K562 (cell line): ENCODE results near the gene PPM1H. TPM values are rescaled to one million over a fixed set of nuclear protein-coding genes. Genes with fewer than 3 reads are reported as not detected.

Experiments used
- BRD4 ChIP-seq: fragments of 200-600 bp; sonication (generic); IDR thresholded peaks from 2 replicates; pipeline ENCODE4 v1.6.1; 2017; ENCODE audit warnings: inconsistent platforms
- BRF1 ChIP-seq: IDR thresholded peaks from 3 replicates; pipeline ENCODE4 v1.6.1; 2011; ENCODE audit warnings: borderline replicate concordance, mild to moderate bottlenecking; ENCODE audit not compliant: insufficient read length; ENCODE audit errors: extremely low read depth
- ETS2 ChIP-seq: IDR thresholded peaks from 2 replicates; pipeline ENCODE4 v1.6.1; 2016; ENCODE audit warnings: borderline replicate concordance, missing genetic modification characterization, mild to moderate bottlenecking, moderate library complexity, missing compliant biosample characterization; ENCODE audit not compliant: poor library complexity, severe bottlenecking
- EZH2 ChIP-seq: IDR thresholded peaks from 2 replicates; pipeline ENCODE4 v1.6.1; 2012; ENCODE audit warnings: low read depth, mild to moderate bottlenecking, inconsistent platforms, low read length, borderline replicate concordance
- GTF2E2 ChIP-seq: fragments of 200-800 bp; sonication (Bioruptor generic); IDR thresholded peaks from 2 replicates; pipeline ENCODE4 v1.6.1; 2016; ENCODE audit warnings: missing genetic modification characterization, missing compliant biosample characterization
- L3MBTL2 ChIP-seq: fragments of 450-650 bp; IDR thresholded peaks from 2 replicates; pipeline ENCODE4 v1.6.1; 2016; ENCODE audit warnings: mild to moderate bottlenecking, moderate library complexity
- POLR2G ChIP-seq: fragments of 200-400 bp; formaldehyde crosslinking; IDR thresholded peaks from 2 replicates; pipeline ENCODE4 v1.6.1; 2017; ENCODE audit warnings: low read depth, mild to moderate bottlenecking, antibody characterized with exemption, low read length, moderate library complexity
- SAP30 ChIP-seq: fragments of 200-600 bp; sonication (generic); IDR thresholded peaks from 2 replicates; pipeline ENCODE4 v1.6.1; 2012; ENCODE audit warnings: borderline replicate concordance, low read depth, mild to moderate bottlenecking, moderate library complexity, low read length, control low read depth, inconsistent platforms; ENCODE audit not compliant: insufficient read depth, poor library complexity, severe bottlenecking
- ZBTB8A ChIP-seq: fragments of 450-650 bp; IDR thresholded peaks from 2 replicates; pipeline ENCODE4 v1.6.1; 2018; ENCODE audit warnings: mild to moderate bottlenecking, moderate library complexity; ENCODE audit not compliant: partially characterized antibody
- ZNF134 ChIP-seq: fragments of 250-450 bp; sonication (Bioruptor Pico); conservative IDR thresholded peaks from 2 replicates; pipeline ENCODE4 v1.4.0; 2020
- ZNF282 ChIP-seq: sonication (generic); formaldehyde crosslinking; IDR thresholded peaks from 2 replicates; pipeline ENCODE4 v1.8.1; 2023; ENCODE audit warnings: missing genetic modification reagents
- ZNF695 ChIP-seq: fragments of 450-650 bp; formaldehyde crosslinking; IDR thresholded peaks from 2 replicates; pipeline ENCODE4 v1.4.0; 2020; ENCODE audit warnings: mild to moderate bottlenecking, moderate library complexity
- polyA plus RNA-seq, 8 experiments: library from polyadenylated mRNA; depleted of rRNA in 4 of 8; stranded (reverse) in 5 of 8; unstranded in 3 of 8; fragments of >200 nt; fragmentation: Nextera tagmentation in 2 of 8; fragmentation: Illumina TruSeq in 1 of 8; extraction: Ambion mirVana in 2 of 8; extraction: Trizol in 1 of 8; gene quantifications; 2 replicates each; pipeline versions ENCODE4 v1.2.1 to v1.2.3, GENCODE V29; 2011 to 2014; ENCODE audit warnings: inconsistent platforms in 1 of 8, missing spikeins in 1 of 8
- total RNA-seq, 7 experiments: library from RNA; depleted of rRNA in 6 of 7; stranded (reverse); fragments of >200 nt in 6 of 7; fragmentation: Illumina TruSeq in 2 of 7; extraction: Trizol in 2 of 7; gene quantifications; 2 replicates each; pipeline versions ENCODE4 v1.2.1 to v1.2.3, GENCODE V29; 2011 to 2021; ENCODE audit warnings: low replicate concordance in 1 of 7
- TF ChIP-seq, protein P1 (sequence below): sonication (generic); formaldehyde crosslinking; IDR thresholded peaks from 2 replicates; pipeline ENCODE4 v1.8.1; 2023; ENCODE audit warnings: mild to moderate bottlenecking, missing genetic modification reagents, moderate library complexity
- TF ChIP-seq, protein P2 (sequence below): fragments of 450-650 bp; conservative IDR thresholded peaks from 2 replicates; pipeline ENCODE4 v1.6.1; 2016; ENCODE audit warnings: missing genetic modification characterization, low read depth, mild to moderate bottlenecking, missing compliant biosample characterization, moderate library complexity
- TF ChIP-seq, protein P3 (sequence below): fragments of 450-650 bp; conservative IDR thresholded peaks from 2 replicates; pipeline ENCODE4 v1.6.1; 2016; ENCODE audit warnings: missing genetic modification characterization, low read depth, mild to moderate bottlenecking, control low read depth, missing compliant biosample characterization
- TF ChIP-seq, protein P4 (sequence below): fragments of 200-800 bp; sonication (Bioruptor generic); IDR thresholded peaks from 2 replicates; pipeline ENCODE4 v1.6.1; 2016; ENCODE audit warnings: missing genetic modification characterization, missing compliant biosample characterization

Gene PPM1H
- total and polyA plus RNA-seq, 9 of the 15 experiments (the other 6 are each of a cell fraction or from before 2014, with no cell fraction given) = 5.3 to 29.3 (median 11.3) TPM

DNA sequence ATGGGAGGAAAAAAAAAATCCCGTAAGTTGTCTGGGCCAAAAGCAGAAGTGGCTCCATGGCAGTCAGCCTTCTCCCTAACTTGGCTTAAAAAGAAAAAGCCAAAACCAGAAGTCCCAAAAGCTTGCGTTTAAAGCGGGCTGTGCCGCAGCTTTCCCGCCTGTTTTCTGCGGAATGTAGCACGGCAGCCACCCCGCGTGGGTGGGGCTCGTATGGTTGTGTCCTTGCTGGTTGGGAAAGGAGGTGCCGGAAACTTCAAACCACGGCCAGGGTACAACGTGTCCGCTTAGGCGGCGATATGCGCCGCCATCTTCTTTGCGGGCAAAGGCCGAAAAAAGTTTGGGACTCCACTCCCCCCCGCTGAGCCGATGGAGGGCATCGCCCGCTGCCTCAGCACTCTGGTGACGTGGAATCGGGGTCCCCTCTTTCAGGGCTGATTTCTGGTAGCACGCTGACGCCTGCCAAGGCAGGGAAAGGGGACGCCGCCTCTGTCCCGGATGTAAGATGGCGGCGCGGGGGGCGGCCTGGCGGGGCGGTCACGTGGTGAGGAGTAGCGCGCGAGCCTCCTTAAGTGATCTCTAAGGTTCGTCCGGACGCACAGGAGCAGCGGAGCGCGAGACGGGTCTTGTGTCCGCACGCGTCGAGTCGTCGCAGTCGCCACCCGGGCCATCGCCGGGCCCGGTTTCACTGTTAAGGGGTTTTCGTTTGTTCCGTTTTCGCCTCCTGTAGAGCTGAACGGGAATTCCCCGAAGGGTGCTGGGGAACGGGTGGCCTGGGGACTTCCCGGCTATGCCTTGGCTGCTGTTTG lies 332.5 kb downstream of the PPM1H start (continued):
- peak; percentile 94 for TF ChIP-seq GTF2E2
- no peak for TF ChIP-seq BRF1
- no peak for TF ChIP-seq SAP30
- peak; percentile 97 for TF ChIP-seq L3MBTL2
- TF ChIP-seq POLR2G = peak; percentile 91
- TF ChIP-seq ZNF695 (CRISPR knock-in tag) = no peak
- TF ChIP-seq ZNF134 (CRISPR knock-in tag) = no peak
- TF ChIP-seq, protein P1, sequence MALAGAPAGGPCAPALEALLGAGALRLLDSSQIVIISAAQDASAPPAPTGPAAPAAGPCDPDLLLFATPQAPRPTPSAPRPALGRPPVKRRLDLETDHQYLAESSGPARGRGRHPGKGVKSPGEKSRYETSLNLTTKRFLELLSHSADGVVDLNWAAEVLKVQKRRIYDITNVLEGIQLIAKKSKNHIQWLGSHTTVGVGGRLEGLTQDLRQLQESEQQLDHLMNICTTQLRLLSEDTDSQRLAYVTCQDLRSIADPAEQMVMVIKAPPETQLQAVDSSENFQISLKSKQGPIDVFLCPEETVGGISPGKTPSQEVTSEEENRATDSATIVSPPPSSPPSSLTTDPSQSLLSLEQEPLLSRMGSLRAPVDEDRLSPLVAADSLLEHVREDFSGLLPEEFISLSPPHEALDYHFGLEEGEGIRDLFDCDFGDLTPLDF (CRISPR knock-in tag) = peak; percentile 79
- peak; percentile 72; the same call in 1 of the 2 replicates for TF ChIP-seq ZNF282 (CRISPR knock-in tag)
- TF ChIP-seq BRD4 = peak; percentile 89
- no peak for TF ChIP-seq ETS2
- TF ChIP-seq, protein P2, sequence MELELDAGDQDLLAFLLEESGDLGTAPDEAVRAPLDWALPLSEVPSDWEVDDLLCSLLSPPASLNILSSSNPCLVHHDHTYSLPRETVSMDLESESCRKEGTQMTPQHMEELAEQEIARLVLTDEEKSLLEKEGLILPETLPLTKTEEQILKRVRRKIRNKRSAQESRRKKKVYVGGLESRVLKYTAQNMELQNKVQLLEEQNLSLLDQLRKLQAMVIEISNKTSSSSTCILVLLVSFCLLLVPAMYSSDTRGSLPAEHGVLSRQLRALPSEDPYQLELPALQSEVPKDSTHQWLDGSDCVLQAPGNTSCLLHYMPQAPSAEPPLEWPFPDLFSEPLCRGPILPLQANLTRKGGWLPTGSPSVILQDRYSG (tag) = peak; percentile 90
- TF ChIP-seq, protein P3, sequence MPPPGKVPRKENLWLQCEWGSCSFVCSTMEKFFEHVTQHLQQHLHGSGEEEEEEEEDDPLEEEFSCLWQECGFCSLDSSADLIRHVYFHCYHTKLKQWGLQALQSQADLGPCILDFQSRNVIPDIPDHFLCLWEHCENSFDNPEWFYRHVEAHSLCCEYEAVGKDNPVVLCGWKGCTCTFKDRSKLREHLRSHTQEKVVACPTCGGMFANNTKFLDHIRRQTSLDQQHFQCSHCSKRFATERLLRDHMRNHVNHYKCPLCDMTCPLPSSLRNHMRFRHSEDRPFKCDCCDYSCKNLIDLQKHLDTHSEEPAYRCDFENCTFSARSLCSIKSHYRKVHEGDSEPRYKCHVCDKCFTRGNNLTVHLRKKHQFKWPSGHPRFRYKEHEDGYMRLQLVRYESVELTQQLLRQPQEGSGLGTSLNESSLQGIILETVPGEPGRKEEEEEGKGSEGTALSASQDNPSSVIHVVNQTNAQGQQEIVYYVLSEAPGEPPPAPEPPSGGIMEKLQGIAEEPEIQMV = no peak
- no peak for TF ChIP-seq ZBTB8A
- TF ChIP-seq EZH2 = no peak
- TF ChIP-seq, protein P4, sequence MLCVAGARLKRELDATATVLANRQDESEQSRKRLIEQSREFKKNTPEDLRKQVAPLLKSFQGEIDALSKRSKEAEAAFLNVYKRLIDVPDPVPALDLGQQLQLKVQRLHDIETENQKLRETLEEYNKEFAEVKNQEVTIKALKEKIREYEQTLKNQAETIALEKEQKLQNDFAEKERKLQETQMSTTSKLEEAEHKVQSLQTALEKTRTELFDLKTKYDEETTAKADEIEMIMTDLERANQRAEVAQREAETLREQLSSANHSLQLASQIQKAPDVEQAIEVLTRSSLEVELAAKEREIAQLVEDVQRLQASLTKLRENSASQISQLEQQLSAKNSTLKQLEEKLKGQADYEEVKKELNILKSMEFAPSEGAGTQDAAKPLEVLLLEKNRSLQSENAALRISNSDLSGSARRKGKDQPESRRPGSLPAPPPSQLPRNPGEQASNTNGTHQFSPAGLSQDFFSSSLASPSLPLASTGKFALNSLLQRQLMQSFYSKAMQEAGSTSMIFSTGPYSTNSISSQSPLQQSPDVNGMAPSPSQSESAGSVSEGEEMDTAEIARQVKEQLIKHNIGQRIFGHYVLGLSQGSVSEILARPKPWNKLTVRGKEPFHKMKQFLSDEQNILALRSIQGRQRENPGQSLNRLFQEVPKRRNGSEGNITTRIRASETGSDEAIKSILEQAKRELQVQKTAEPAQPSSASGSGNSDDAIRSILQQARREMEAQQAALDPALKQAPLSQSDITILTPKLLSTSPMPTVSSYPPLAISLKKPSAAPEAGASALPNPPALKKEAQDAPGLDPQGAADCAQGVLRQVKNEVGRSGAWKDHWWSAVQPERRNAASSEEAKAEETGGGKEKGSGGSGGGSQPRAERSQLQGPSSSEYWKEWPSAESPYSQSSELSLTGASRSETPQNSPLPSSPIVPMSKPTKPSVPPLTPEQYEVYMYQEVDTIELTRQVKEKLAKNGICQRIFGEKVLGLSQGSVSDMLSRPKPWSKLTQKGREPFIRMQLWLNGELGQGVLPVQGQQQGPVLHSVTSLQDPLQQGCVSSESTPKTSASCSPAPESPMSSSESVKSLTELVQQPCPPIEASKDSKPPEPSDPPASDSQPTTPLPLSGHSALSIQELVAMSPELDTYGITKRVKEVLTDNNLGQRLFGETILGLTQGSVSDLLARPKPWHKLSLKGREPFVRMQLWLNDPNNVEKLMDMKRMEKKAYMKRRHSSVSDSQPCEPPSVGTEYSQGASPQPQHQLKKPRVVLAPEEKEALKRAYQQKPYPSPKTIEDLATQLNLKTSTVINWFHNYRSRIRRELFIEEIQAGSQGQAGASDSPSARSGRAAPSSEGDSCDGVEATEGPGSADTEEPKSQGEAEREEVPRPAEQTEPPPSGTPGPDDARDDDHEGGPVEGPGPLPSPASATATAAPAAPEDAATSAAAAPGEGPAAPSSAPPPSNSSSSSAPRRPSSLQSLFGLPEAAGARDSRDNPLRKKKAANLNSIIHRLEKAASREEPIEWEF (CRISPR knock-in tag) = no peak
